NCI-H2196 (cell line): ENCODE data around the gene FHAD1.
"Not testable (repeated sequence)": the region's sequence is repeated elsewhere in the genome, so short reads cannot be mapped to it uniquely, and the experiment has no call there.

Experiments used
- DNase-seq: peaks from one replicate; lab custom pipeline; 2025; ENCODE audit not compliant: unreplicated experiment; lab: John Stamatoyannopoulos, UW

The FHAD1 gene

GRCh38 chr1:15430787-15431570 is 184.0 kb downstream of the FHAD1 start:
- peak; percentile 54 for DNase-seq

GRCh38 chr1:15431571-15431948 is 184.5 kb downstream of the FHAD1 start:
- DNase-seq = no peak

GRCh38 chr1:15432324-15432723 is 185.3 kb downstream of the FHAD1 start:
- no peak for DNase-seq

GRCh38 chr1:15433471-15433870 is 186.4 kb downstream of the FHAD1 start:
- DNase-seq = no peak

- DNase-seq = not testable (repeated sequence)
Measured at GRCh38 chr1:15434739-15435138, 187.7 kb downstream of the FHAD1 start.

GRCh38 chr1:15435239-15436077 is 188.4 kb downstream of the FHAD1 start:
- no peak for DNase-seq

GRCh38 chr1:15436881-15437442 is 189.9 kb downstream of the FHAD1 start:
- DNase-seq = peak; percentile 33

GRCh38 chr1:15439325-15439724 is 192.3 kb downstream of the FHAD1 start:
- no peak for DNase-seq

GRCh38 chr1:15440357-15440756 is 193.3 kb downstream of the FHAD1 start:
- no peak for DNase-seq

GRCh38 chr1:15441247-15441646 is 194.2 kb downstream of the FHAD1 start:
- no peak for DNase-seq

- no peak for DNase-seq
Measured at GRCh38 chr1:15442119-15442518, 195.1 kb downstream of the FHAD1 start.

GRCh38 chr1:15442759-15443158 is 195.7 kb downstream of the FHAD1 start:
- DNase-seq = no peak

- DNase-seq = no peak
Measured at GRCh38 chr1:15443281-15443680, 196.3 kb downstream of the FHAD1 start.

- DNase-seq = no peak
Measured at GRCh38 chr1:15444468-15445389, 197.7 kb downstream of the FHAD1 start.

GRCh38 chr1:15445390-15446122 is 198.5 kb downstream of the FHAD1 start:
- no peak for DNase-seq

GRCh38 chr1:15446212-15446611 is 199.2 kb downstream of the FHAD1 start:
- no peak for DNase-seq
